NCI-H2196 (cell line): ENCODE data around the gene SAMD14.

Experiments
- DNase-seq: peaks from one replicate; lab custom pipeline; 2025; ENCODE audit not compliant: unreplicated experiment; lab: John Stamatoyannopoulos, UW

The SAMD14 gene

GRCh38 chr17:50097455-50097854 lies 32.5 kb downstream of the SAMD14 start:
- DNase-seq, result no peak

- DNase-seq, result no peak
These were observed 33.2 kb downstream of the SAMD14 start for GRCh38 chr17:50096758-50097157.

- no peak for DNase-seq
These were observed 33.9 kb downstream of the SAMD14 start for GRCh38 chr17:50096092-50096491.

- no peak for DNase-seq
These were observed 34.3 kb downstream of the SAMD14 start for GRCh38 chr17:50095626-50096037.

- DNase-seq, result peak; percentile 97
These were observed 35.0 kb downstream of the SAMD14 start, which contains the start of gene PDK2 for GRCh38 chr17:50094753-50095619. Gene PDK2, plus strand, starts transcription at chr17:50095351. Its CDS starts 85 bp downstream, at chr17:50095436.

- peak; percentile 92 for DNase-seq
These were observed 35.7 kb downstream of the SAMD14 start for GRCh38 chr17:50094243-50094752.

GRCh38 chr17:50093807-50094206 lies 36.2 kb downstream of the SAMD14 start:
- no peak for DNase-seq

- DNase-seq, result no peak
These were observed 36.7 kb downstream of the SAMD14 start for GRCh38 chr17:50093246-50093645.

GRCh38 chr17:50091918-50092285 lies 38.1 kb downstream of the SAMD14 start:
- DNase-seq, result no peak

- DNase-seq, result no peak
These were observed 38.7 kb downstream of the SAMD14 start for GRCh38 chr17:50090971-50091917.

GRCh38 chr17:50090071-50090470 lies 39.9 kb downstream of the SAMD14 start:
- DNase-seq, result no peak

- no peak for DNase-seq
These were observed 40.8 kb downstream of the SAMD14 start for GRCh38 chr17:50088952-50089825.

- no peak for DNase-seq
These were observed 42.0 kb downstream of the SAMD14 start for GRCh38 chr17:50087912-50088405.

- peak; percentile 71 for DNase-seq
These were observed 42.6 kb downstream of the SAMD14 start for GRCh38 chr17:50087246-50087911.

- no peak for DNase-seq
These were observed 48.2 kb downstream of the SAMD14 start for GRCh38 chr17:50081757-50082156.

GRCh38 chr17:50080827-50081226 lies 49.1 kb downstream of the SAMD14 start:
- no peak for DNase-seq

GRCh38 chr17:50080096-50080480 lies 49.9 kb downstream of the SAMD14 start:
- DNase-seq, result no peak

GRCh38 chr17:50079334-50080095 lies 50.4 kb downstream of the SAMD14 start:
- DNase-seq, result no peak

GRCh38 chr17:50078430-50078829 lies 51.5 kb downstream of the SAMD14 start:
- DNase-seq, result no peak
